OCI-LY3 (cell line): ENCODE results near the gene AUTS2.

Experiments
- H2AFZ ChIP-seq: fragments of 200-600, 300-600 bp; shearing (Covaris generic); 2 replicates; pipeline ENCODE4 v1.6.0; 2014; ENCODE audit warnings: antibody characterized with exemption, low read depth, low read length
- H3K27ac ChIP-seq: fragments of 200-600, 300-600 bp; sonication (generic); 2 replicates; pipeline ENCODE4 v1.5.1; 2014; ENCODE audit warnings: mild to moderate bottlenecking, low read length, moderate library complexity, mixed read lengths
- H3K27me3 ChIP-seq: fragments of 200-600, 300-600 bp; sonication (generic); 2 replicates; pipeline ENCODE4 v1.6.1; 2014; ENCODE audit warnings: low read depth, low read length, mixed read lengths
- H3K36me3 ChIP-seq: fragments of 200-600, 300-600 bp; sonication (generic); replicated peaks from 2 replicates; pipeline ENCODE3; 2014; ENCODE audit warnings: low read depth, low read length, mixed read lengths
- H3K4me1 ChIP-seq: fragments of 300-600, 200-600 bp; sonication (generic); 2 replicates; pipeline ENCODE4 v1.6.1; 2014; ENCODE audit warnings: low read length, mixed read lengths
- H3K4me2 ChIP-seq: fragments of 200-600, 300-600 bp; sonication (generic); 2 replicates; pipeline ENCODE4 v1.6.1; 2014; ENCODE audit warnings: low read length, mixed read lengths
- H3K4me3 ChIP-seq: fragments of 300-600, 200-600 bp; sonication (generic); 2 replicates; pipeline ENCODE4 v1.5.1; 2014; ENCODE audit warnings: antibody characterized with exemption, mild to moderate bottlenecking, low read length, moderate library complexity
- H3K79me2 ChIP-seq: fragments of 300-600, 200-600 bp; shearing (Covaris generic); 2 replicates; pipeline ENCODE4 v1.6.1; 2014; ENCODE audit warnings: mild to moderate bottlenecking, low read length, mixed read lengths
- H3K9ac ChIP-seq: fragments of 300-600, 200-600 bp; shearing (Covaris generic); 2 replicates; pipeline ENCODE4 v1.6.0; 2014; ENCODE audit warnings: mild to moderate bottlenecking, low read length, moderate library complexity
- H3K9me3 ChIP-seq: fragments of 200-600, 300-600 bp; shearing (Covaris generic); 2 replicates; pipeline ENCODE4 v1.6.1; 2014; ENCODE audit warnings: low read length, mixed read lengths; ENCODE audit not compliant: insufficient read depth
- H4K20me1 ChIP-seq: fragments of 200-600, 300-600 bp; sonication (generic); 2 replicates; pipeline ENCODE4 v1.6.1; 2016; ENCODE audit warnings: low read length, mixed read lengths; ENCODE audit not compliant: insufficient read depth
- EZH2phosphoT487 ChIP-seq: fragments of 200-600 bp; shearing (Covaris generic); IDR thresholded peaks from 2 replicates; pipeline ENCODE4 v1.6.1; 2018; ENCODE audit warnings: antibody characterized with exemption, mixed run types, low read depth
- TF ChIP-seq, protein P1 (sequence below): fragments of 200-600, 300-600 bp; sonication (generic); IDR thresholded peaks from 2 replicates; pipeline ENCODE4 v1.5.1; 2014; ENCODE audit warnings: antibody characterized with exemption, low read length, low read depth

The AUTS2 gene

GRCh38 chr7:70479153-70480021, 881.1 kb downstream of the AUTS2 start:
- H3K4me3 ChIP-seq = no peak overlapping the region
- H3K4me1 ChIP-seq = no peaks in the 10 kb centered on the region
- no peaks in the 10 kb centered on the region for H3K79me2 ChIP-seq
- no peak overlapping the region for H2AFZ ChIP-seq
- H3K27ac ChIP-seq = no peak overlapping the region
- no peaks in the 10 kb centered on the region for H3K36me3 ChIP-seq
- no peak overlapping the region for H3K4me2 ChIP-seq
- TF ChIP-seq, protein P1, sequence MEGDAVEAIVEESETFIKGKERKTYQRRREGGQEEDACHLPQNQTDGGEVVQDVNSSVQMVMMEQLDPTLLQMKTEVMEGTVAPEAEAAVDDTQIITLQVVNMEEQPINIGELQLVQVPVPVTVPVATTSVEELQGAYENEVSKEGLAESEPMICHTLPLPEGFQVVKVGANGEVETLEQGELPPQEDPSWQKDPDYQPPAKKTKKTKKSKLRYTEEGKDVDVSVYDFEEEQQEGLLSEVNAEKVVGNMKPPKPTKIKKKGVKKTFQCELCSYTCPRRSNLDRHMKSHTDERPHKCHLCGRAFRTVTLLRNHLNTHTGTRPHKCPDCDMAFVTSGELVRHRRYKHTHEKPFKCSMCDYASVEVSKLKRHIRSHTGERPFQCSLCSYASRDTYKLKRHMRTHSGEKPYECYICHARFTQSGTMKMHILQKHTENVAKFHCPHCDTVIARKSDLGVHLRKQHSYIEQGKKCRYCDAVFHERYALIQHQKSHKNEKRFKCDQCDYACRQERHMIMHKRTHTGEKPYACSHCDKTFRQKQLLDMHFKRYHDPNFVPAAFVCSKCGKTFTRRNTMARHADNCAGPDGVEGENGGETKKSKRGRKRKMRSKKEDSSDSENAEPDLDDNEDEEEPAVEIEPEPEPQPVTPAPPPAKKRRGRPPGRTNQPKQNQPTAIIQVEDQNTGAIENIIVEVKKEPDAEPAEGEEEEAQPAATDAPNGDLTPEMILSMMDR = no peak
- no peak for TF ChIP-seq EZH2phosphoT487
- no peak overlapping the region for H3K9ac ChIP-seq
- no peaks in the 10 kb centered on the region for H3K9me3 ChIP-seq
- H3K27me3 ChIP-seq = no peaks in the 10 kb centered on the region
- no peaks in the 10 kb centered on the region for H4K20me1 ChIP-seq

GRCh38 chr7:70480927-70481569, 882.8 kb downstream of the AUTS2 start:
- Histone ChIP-seq H3K9me3 (no peaks in the 10 kb centered on the region), H3K27ac (no peak overlapping the region), H3K9ac (no peak overlapping the region), H4K20me1 (no peaks in the 10 kb centered on the region), H3K4me2 (no peak overlapping the region), H3K4me1 (no peaks in the 10 kb centered on the region), H3K4me3 (no peak overlapping the region), H3K27me3 (no peaks in the 10 kb centered on the region), H3K36me3 (no peaks in the 10 kb centered on the region), H3K79me2 (no peaks in the 10 kb centered on the region), H2AFZ (no peak overlapping the region)
- TF ChIP-seq, protein P1 = no peak
- TF ChIP-seq EZH2phosphoT487 = no peak

- TF ChIP-seq, protein P1 = no peak
- TF ChIP-seq EZH2phosphoT487 = no peak
- no peak overlapping the region for H3K27ac ChIP-seq
These were observed 883.4 kb downstream of the AUTS2 start for GRCh38 chr7:70481570-70482123.

DNA sequence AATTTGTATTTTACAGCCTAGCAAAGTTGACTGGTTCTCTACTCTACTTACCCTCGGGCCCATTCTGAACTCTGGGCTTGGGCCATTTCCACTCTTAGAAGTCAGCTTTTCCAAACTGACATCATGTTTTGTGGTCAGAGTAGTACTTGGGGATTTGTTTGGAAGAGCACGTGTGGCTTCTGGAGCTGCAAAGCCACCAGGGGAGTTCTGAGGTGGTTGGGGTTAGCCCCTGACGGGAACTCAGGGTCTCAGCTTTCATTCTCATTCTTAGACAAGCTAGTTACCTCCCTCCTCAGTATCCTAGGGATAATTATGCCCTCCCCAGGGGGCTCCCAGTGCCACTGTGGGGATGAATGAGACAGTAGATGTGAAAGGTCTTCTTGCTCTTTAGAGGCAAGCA, 886.0 kb downstream of the AUTS2 start:
- Histone ChIP-seq H3K27me3 (no peaks in the 10 kb centered on the region), H2AFZ (no peak overlapping the region), H4K20me1 (no peaks in the 10 kb centered on the region), H3K4me3 (no peak overlapping the region), H3K36me3 (no peaks in the 10 kb centered on the region), H3K4me2 (no peak overlapping the region), H3K27ac (no peak overlapping the region), H3K4me1 (no peaks in the 10 kb centered on the region), H3K9ac (no peak overlapping the region), H3K9me3 (no peaks in the 10 kb centered on the region), H3K79me2 (no peaks in the 10 kb centered on the region)
- no peak for TF ChIP-seq EZH2phosphoT487
- TF ChIP-seq, protein P1 = no peak

More at GRCh38 chr7:70481570-70482123, 883.4 kb downstream of the AUTS2 start:
- no peak overlapping the region for H3K4me3 ChIP-seq
- H2AFZ ChIP-seq = no peak overlapping the region
- no peak overlapping the region for H3K9ac ChIP-seq
- H3K36me3 ChIP-seq = no peaks in the 10 kb centered on the region
- no peaks in the 10 kb centered on the region for H3K4me1 ChIP-seq
- H3K9me3 ChIP-seq = no peaks in the 10 kb centered on the region
- no peaks in the 10 kb centered on the region for H3K27me3 ChIP-seq
- no peak overlapping the region for H3K4me2 ChIP-seq
- no peaks in the 10 kb centered on the region for H3K79me2 ChIP-seq
- H4K20me1 ChIP-seq = no peaks in the 10 kb centered on the region
